Measurements from ENCODE around the gene MFNG.

DNA sequence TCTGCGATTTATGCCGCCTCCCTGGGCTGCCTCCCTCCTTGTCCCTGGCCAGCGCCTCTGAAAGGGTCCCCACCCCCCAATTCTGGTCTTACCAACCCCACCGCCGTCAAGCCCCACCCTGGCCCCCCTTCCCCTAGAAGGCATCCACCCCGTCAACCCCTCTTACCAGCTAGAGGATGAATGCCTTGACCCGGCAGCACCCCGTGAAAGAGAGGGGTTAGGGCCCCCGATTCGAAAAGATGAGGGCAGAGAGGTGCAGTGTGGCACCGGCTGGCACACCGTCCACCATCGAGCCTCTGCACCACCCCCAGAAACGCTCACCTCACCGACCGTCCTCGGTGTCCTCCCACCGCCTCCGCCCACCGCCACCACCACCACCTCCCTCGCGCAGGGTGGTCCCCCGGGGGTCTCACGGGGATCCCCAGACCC is 59.5 kb downstream of the MFNG start:
- TF ChIP-seq, protein P1, sequence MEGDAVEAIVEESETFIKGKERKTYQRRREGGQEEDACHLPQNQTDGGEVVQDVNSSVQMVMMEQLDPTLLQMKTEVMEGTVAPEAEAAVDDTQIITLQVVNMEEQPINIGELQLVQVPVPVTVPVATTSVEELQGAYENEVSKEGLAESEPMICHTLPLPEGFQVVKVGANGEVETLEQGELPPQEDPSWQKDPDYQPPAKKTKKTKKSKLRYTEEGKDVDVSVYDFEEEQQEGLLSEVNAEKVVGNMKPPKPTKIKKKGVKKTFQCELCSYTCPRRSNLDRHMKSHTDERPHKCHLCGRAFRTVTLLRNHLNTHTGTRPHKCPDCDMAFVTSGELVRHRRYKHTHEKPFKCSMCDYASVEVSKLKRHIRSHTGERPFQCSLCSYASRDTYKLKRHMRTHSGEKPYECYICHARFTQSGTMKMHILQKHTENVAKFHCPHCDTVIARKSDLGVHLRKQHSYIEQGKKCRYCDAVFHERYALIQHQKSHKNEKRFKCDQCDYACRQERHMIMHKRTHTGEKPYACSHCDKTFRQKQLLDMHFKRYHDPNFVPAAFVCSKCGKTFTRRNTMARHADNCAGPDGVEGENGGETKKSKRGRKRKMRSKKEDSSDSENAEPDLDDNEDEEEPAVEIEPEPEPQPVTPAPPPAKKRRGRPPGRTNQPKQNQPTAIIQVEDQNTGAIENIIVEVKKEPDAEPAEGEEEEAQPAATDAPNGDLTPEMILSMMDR (IDR thresholded peaks at IDR 0.05), result no peak
- no peak for TF ChIP-seq POLR2A (IDR thresholded peaks at IDR 0.05)
